Suprapubic skin (tissue), 3 donors: Measurements from ENCODE around the gene SMIM10L2A.

ENCODE experiments used
- CTCF ChIP-seq, 2 donors: fragments of 200-600 bp in 1 of 2; fragments of 450-650 bp in 1 of 2; sonication (generic) in 1 of 2; IDR thresholded peaks; one replicate each; pipeline ENCODE4 v1.5.1; 2016 to 2019; ENCODE audit warnings: antibody characterized with exemption in 2 of 2, mild to moderate bottlenecking in 1 of 2, moderate library complexity in 1 of 2
- POLR2A ChIP-seq, 2 donors: fragments of 450-650 bp; IDR thresholded peaks; one replicate each; pipeline ENCODE4 v1.6.1; 2017; ENCODE audit warnings: antibody characterized with exemption in 2 of 2, mild to moderate bottlenecking in 2 of 2, moderate library complexity in 2 of 2

- TF ChIP-seq CTCF (IDR thresholded peaks at IDR 0.05) (no peak), POLR2A (IDR thresholded peaks at IDR 0.05) (no peak)
Observed at GRCh38 chrX:135389243-135389642, 32.5 kb upstream of the SMIM10L2A start.
